Kidney (tissue), 14 donors: ENCODE data around the gene TEX35. TPM values are rescaled to one million over a fixed set of nuclear protein-coding genes. Genes with fewer than 3 reads are reported as not detected.
"Not testable (repeated sequence)": the region's sequence is repeated elsewhere in the genome, so short reads cannot be mapped to it uniquely, and the experiment has no call there.

ENCODE experiments used
- DNase-seq, 5 donors: peaks; one replicate each; pipeline ENCODE4 v3.0.0-alpha.2; 2013 to 2020
- FAIRE-seq: peaks from 2 replicates; lab custom pipeline; 2012; peaks lifted over from hg19 to GRCh38; lab: Jason Lieb, UNC
- H3K27ac ChIP-seq, 2 donors: one replicate each; pipeline ENCODE4 v1.7.0; 2013; ENCODE audit warnings: low read depth in 2 of 2, low read length in 2 of 2, inconsistent platforms in 1 of 2
- H3K27me3 ChIP-seq: one replicate; pipeline ENCODE4 v1.7.1; 2013; ENCODE audit warnings: low read length, inconsistent platforms; ENCODE audit not compliant: control insufficient read depth, insufficient read depth
- H3K36me3 ChIP-seq, 3 donors: one replicate each; pipeline versions ENCODE4 v1.7.0 to v1.7.1; 2013; ENCODE audit warnings: low read length in 3 of 3, control low read depth in 1 of 3, inconsistent platforms in 1 of 3; ENCODE audit not compliant: insufficient read depth in 3 of 3, control insufficient read depth in 2 of 3
- H3K4me1 ChIP-seq, 3 donors: one replicate each; pipeline versions ENCODE4 v1.7.0 to v1.7.1; 2013; ENCODE audit warnings: low read length in 3 of 3, inconsistent platforms in 1 of 3, low read depth in 1 of 3; ENCODE audit not compliant: control insufficient read depth in 2 of 3, insufficient read depth in 2 of 3
- H3K4me3 ChIP-seq, 3 donors: one replicate each; pipeline versions ENCODE4 v1.7.0 to v1.8.1; 2013; ENCODE audit warnings: low read length in 3 of 3, control low read depth in 1 of 3, inconsistent platforms in 1 of 3
- H3K9ac ChIP-seq, 3 donors: one replicate each; pipeline versions ENCODE4 v1.7.0 to v1.7.1; 2013; ENCODE audit warnings: low read length in 3 of 3, control low read depth in 1 of 3, inconsistent platforms in 1 of 3
- H3K9me3 ChIP-seq, 3 donors: one replicate each; pipeline versions ENCODE4 v1.7.0 to v1.7.1; 2013; ENCODE audit warnings: low read length in 3 of 3, control low read depth in 1 of 3, inconsistent platforms in 1 of 3; ENCODE audit not compliant: control insufficient read depth in 2 of 3, insufficient read depth in 1 of 3
- CTCF ChIP-seq: IDR thresholded peaks from 3 replicates; pipeline ENCODE4 v1.5.1; 2012; ENCODE audit warnings: mild to moderate bottlenecking, moderate library complexity, borderline replicate concordance; ENCODE audit not compliant: insufficient read depth; ENCODE audit errors: extremely low read depth
- intact Hi-C: fragments of 100-400 bp; cut with DNase I; formaldehyde crosslinking; loops from one replicate; pipeline ENCODE4 v1.11.1; 2022
- polyA plus RNA-seq: library from polyadenylated mRNA; stranded (reverse); fragments of 350-450 nt; fragmentation: Illumina TruSeq; extraction: RNeasy Lipid Tissue Mini Kit (QIAGEN cat#74804); gene quantifications from one replicate; pipeline ENCODE4 v1.2.3, GENCODE V29; 2014; ENCODE audit warnings: low read depth, low replicate concordance; ENCODE audit not compliant: insufficient read depth
- total RNA-seq: library from RNA; stranded (reverse); fragmentation: NEBNext Ultra II Directional; extraction: Animal tissue kit (Norgen Biotek cat#: 25700); gene quantifications from one replicate; pipeline ENCODE4 v1.2.1, GENCODE V29; 2021
- donor health status: control.
- donor health status: control.
- donor health status: control.
- donor health status: control.
- donor health status: control.
- donor health status: DM: yes; HTN: yes; CAD: no.
- donor health status: Normal renal cell carcinoma (clear cell type).

TEX35 gene
- total and polyA plus RNA-seq, 2 donors from 2014 or later = not detected

GRCh38 chr1:178558816-178559215 lies 45.9 kb downstream of the TEX35 start:
- H3K27me3 ChIP-seq, intact Hi-C loops, FAIRE-seq, H3K9ac ChIP-seq, DNase-seq, H3K4me3 ChIP-seq, H3K9me3 ChIP-seq, H3K27ac ChIP-seq, H3K4me1 ChIP-seq, H3K36me3 ChIP-seq: not testable (repeated sequence)

DNA sequence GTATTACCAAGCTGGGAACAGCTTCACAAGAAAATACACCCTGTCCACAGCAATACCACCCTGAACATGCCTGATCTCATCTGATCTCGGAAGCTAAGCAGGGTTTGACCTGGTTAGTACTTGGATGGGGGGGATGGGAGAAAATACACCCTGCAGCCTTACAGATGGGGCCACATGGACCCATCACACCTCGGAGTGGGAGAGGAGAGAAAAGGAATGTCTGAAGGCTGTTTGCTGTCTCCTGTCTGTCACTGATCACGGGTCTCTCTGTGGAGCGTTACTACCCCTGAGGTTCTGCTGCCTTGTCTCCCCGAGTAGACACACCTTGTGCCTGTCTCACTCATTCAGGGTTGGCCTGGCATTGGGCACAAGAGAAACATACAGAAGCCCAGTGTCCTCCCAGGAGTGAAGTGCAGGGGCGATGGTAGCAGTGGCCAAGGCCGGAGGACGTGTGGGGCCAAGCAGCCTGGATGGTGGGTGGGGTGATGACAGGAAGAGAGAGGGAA lies 48.0 kb downstream of the TEX35 start:
- Histone ChIP-seq H3K27me3 (no peaks in the 10 kb centered on the region), H3K9me3 (no peaks in the 10 kb centered on the region), H3K4me3 (no peak overlapping the region), H3K36me3 (no peaks in the 10 kb centered on the region), H3K9ac (no peak overlapping the region), H3K27ac (no peak overlapping the region), H3K4me1 (peaks cover 0 to 4% (median 0%) of the 10 kb centered on the region in 3 donors)
- FAIRE-seq (no peak), DNase-seq (no peak)
- TF ChIP-seq CTCF = no peak
- intact Hi-C loops = no loop called here

DNA sequence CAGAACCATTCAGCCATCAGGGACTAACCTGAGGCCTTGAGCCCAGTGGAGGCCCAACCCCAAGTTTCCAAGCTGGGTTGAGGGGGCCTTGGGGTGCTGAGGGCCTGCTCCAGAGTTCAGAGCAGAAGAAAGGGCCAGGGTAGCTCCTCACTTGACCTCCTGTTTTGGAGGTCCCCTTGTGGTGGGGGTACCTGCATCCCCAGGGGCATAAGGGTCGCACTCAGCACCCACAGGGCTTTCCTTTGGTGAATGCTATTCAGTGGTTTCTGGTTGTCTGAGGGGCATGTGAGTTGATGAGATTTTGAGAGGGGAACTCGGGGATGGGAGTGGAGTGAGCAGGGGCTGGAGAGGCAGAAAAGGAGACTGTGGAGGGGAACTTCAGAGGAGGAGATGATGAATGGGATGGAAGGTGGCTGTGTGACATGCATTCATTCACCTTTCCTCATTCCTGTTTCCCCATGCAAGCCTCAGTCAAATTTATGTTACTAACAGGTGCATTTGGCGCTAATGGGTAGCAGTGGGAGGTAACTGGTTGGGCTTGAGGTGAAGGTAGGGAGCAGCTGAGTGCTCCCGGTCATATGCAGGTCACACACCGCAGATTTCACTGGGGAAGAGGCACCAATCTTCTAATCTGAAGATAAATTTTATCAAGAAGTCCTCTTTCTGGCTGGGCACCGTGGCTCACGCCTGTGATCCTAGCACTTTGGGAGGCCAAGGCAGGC lies 50.4 kb downstream of the TEX35 start:
- Histone ChIP-seq H3K27ac (no peak overlapping the region), H3K36me3 (no peaks in the 10 kb centered on the region), H3K4me3 (no peak overlapping the region), H3K9me3 (peaks cover 0 to 9% (median 0%) of the 10 kb centered on the region in 3 donors), H3K27me3 (no peaks in the 10 kb centered on the region), H3K9ac (no peak overlapping the region), H3K4me1 (peaks cover 0 to 4% (median 0%) of the 10 kb centered on the region in 3 donors)
- no peak for TF ChIP-seq CTCF
- intact Hi-C loops = no loop called here
- no peak for DNase-seq
- no peak for FAIRE-seq

- intact Hi-C loops = no loop called here
- Histone ChIP-seq H3K9ac (no peak overlapping the region), H3K9me3 (peaks cover 0 to 9% (median 0%) of the 10 kb centered on the region in 3 donors), H3K27ac (no peak overlapping the region), H3K27me3 (no peaks in the 10 kb centered on the region), H3K36me3 (no peaks in the 10 kb centered on the region), H3K4me1 (peaks cover 0 to 4% (median 0%) of the 10 kb centered on the region in 3 donors), H3K4me3 (peak overlapping the region in 1 of 3 donors; percentile 35)
- DNase-seq (no peak), FAIRE-seq (no peak)
- TF ChIP-seq CTCF = no peak
Observed at GRCh38 chr1:178564086-178564782, 51.3 kb downstream of the TEX35 start.
